Measurements from ENCODE around the gene PHC3.

The PHC3 gene

DNA sequence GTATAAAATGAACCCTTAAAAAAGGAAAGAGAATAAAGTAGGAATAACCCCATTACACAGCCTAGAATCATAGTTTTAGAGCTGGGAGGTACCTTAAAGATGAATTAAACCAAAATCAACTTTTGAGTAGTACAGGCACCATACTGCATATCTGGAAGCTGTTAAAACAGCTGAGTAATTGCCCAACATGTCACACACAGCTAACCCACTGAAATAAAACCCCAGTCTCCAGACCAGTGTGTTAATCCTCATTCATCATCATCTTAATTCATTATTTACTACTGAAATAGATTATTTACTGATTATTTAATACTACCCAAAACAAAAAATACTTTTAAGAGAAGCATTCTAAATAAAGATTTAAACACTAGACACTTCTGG, 90.9 kb downstream of the PHC3 start:
- no peak for DNase-seq
- no peak overlapping the region for H2AK5ac ChIP-seq (ENCODE audit: low read length, severe bottlenecking)
- H3K9me3 ChIP-seq (ENCODE audit: control insufficient read depth, low read length) = no peaks in the 10 kb centered on the region
- no peak overlapping the region for H3K27ac ChIP-seq (ENCODE audit: low read length, poor library complexity, severe bottlenecking)
- H3K4me1 ChIP-seq (ENCODE audit: control insufficient read depth, insufficient read depth, low read depth, low read length) = no peaks in the 10 kb centered on the region
- H3K9ac ChIP-seq (ENCODE audit: low read length) = no peak overlapping the region
- H2BK12ac ChIP-seq (ENCODE audit: low read length in 2 of 2) = no peak overlapping the region
- H3K4ac ChIP-seq (ENCODE audit: low read depth in 1 of 2, low read length in 2 of 2) = no peak overlapping the region
- H2BK5ac ChIP-seq (ENCODE audit: low read depth, low read length, poor library complexity, severe bottlenecking) = no peak overlapping the region
- H3K14ac ChIP-seq (ENCODE audit: low read length in 2 of 2) = no peak overlapping the region
- no peaks in the 10 kb centered on the region for H3K27me3 ChIP-seq (ENCODE audit: control insufficient read depth in 1 of 2, insufficient read depth in 1 of 2, low read length in 2 of 2)
- H3K36me3 ChIP-seq (ENCODE audit: control insufficient read depth in 1 of 2, insufficient read depth in 2 of 2, low read depth in 1 of 2, low read length in 2 of 2) = peaks cover 0 to 88% of the 10 kb centered on the region in 2 experiments
- no peak overlapping the region for H3K4me3 ChIP-seq (ENCODE audit: insufficient read depth in 1 of 2, low read depth in 1 of 2, low read length in 2 of 2)
- no peak overlapping the region for H3K4me2 ChIP-seq (ENCODE audit: low read length, poor library complexity, severe bottlenecking)
- H2AFZ ChIP-seq (ENCODE audit: low read depth, low read length) = no peak overlapping the region
- no peak overlapping the region for H2BK15ac ChIP-seq (ENCODE audit: low read depth, poor library complexity, severe bottlenecking)
- no peak overlapping the region for H3K23ac ChIP-seq (ENCODE audit: low read length in 2 of 2)
- peaks cover 3% of the 10 kb centered on the region for H3K79me1 ChIP-seq (replicated peaks; ENCODE audit: low read length, poor library complexity, severe bottlenecking)
- no peak overlapping the region for H4K8ac ChIP-seq (ENCODE audit: low read length)
- H2BK120ac ChIP-seq (ENCODE audit: low read depth, low read length) = no peak overlapping the region
- H3K18ac ChIP-seq (ENCODE audit: low read depth in 1 of 2, low read length in 2 of 2) = no peak overlapping the region
- no peak overlapping the region for H4K91ac ChIP-seq (ENCODE audit: low read length)

DNA sequence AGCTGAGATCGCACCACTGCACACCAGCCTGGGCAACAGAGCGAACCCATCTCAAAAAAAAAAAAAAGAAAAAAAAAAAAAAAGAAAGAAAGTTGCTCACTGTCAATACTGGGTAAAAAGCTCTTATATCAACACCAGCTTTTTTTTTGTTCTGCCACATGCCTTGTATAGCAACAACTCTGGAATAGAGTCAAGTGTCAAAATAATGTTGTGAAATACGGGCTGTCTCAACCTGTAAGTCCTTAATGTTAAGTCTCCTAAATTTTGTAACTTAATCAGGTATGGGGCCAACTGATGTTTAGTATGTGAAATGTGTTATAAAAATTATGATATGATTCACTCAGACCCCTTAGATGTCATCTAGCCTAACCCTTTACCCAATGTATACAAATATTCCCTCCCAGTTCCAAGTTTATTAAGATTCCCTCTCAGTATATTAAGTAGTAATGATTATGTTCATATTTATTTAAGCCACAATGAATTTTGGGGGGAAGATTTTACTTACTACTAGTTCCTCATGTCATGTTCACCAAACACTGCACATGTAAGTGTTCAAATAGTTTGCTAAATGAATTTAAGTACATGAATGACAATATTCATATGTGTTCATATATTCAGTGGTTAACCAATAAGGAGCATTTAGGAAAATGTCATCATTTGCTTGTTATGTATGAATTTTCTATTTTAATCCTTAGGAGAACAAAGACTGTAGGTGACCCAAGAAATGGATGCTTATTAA, 91.5 kb downstream of the PHC3 start:
- Histone ChIP-seq H3K9ac (ENCODE audit: low read length) (no peak overlapping the region), H3K4me2 (ENCODE audit: low read length, poor library complexity, severe bottlenecking) (no peak overlapping the region)

GRCh38 chr3:170085396-170085795, 96.1 kb downstream of the PHC3 start:
- Histone ChIP-seq H3K4me2 (ENCODE audit: low read length, poor library complexity, severe bottlenecking) (no peak overlapping the region), H3K36me3 (ENCODE audit: control insufficient read depth in 1 of 2, insufficient read depth in 2 of 2, low read depth in 1 of 2, low read length in 2 of 2) (peaks cover 4 to 88% of the 10 kb centered on the region in 2 experiments), H2BK15ac (ENCODE audit: low read depth, poor library complexity, severe bottlenecking) (no peak overlapping the region), H3K79me1 (replicated peaks; ENCODE audit: low read length, poor library complexity, severe bottlenecking) (peaks cover 4% of the 10 kb centered on the region), H3K9me3 (ENCODE audit: control insufficient read depth, low read length) (no peaks in the 10 kb centered on the region), H2BK12ac (ENCODE audit: low read length in 2 of 2) (no peak overlapping the region), H3K27me3 (ENCODE audit: control insufficient read depth in 1 of 2, insufficient read depth in 1 of 2, low read length in 2 of 2) (no peaks in the 10 kb centered on the region), H4K8ac (ENCODE audit: low read length) (no peak overlapping the region), H2AFZ (ENCODE audit: low read depth, low read length) (no peak overlapping the region), H3K4me1 (ENCODE audit: control insufficient read depth, insufficient read depth, low read depth, low read length) (peaks cover 3% of the 10 kb centered on the region), H3K18ac (ENCODE audit: low read depth in 1 of 2, low read length in 2 of 2) (no peak overlapping the region), H2AK5ac (ENCODE audit: low read length, severe bottlenecking) (no peak overlapping the region), H4K91ac (ENCODE audit: low read length) (no peak overlapping the region), H3K4me3 (ENCODE audit: insufficient read depth in 1 of 2, low read depth in 1 of 2, low read length in 2 of 2) (no peak overlapping the region), H3K4ac (ENCODE audit: low read depth in 1 of 2, low read length in 2 of 2) (no peak overlapping the region), H3K14ac (ENCODE audit: low read length in 2 of 2) (no peak overlapping the region), H2BK5ac (ENCODE audit: low read depth, low read length, poor library complexity, severe bottlenecking) (no peak overlapping the region), H3K23ac (ENCODE audit: low read length in 2 of 2) (no peak overlapping the region), H3K9ac (ENCODE audit: low read length) (no peak overlapping the region), H2BK120ac (ENCODE audit: low read depth, low read length) (no peak overlapping the region), H3K27ac (ENCODE audit: low read length, poor library complexity, severe bottlenecking) (no peak overlapping the region)
- 100% methylated on average over 4 of the region's 6 CpGs for WGBS
- DNase-seq = no peak

More for the DNA sequence above, 91.5 kb downstream of the PHC3 start:
- no peak overlapping the region for H3K27ac ChIP-seq (ENCODE audit: low read length, poor library complexity, severe bottlenecking)
- H3K9me3 ChIP-seq (ENCODE audit: control insufficient read depth, low read length) = no peaks in the 10 kb centered on the region
- no peak overlapping the region for H3K4me3 ChIP-seq (ENCODE audit: insufficient read depth in 1 of 2, low read depth in 1 of 2, low read length in 2 of 2)
- H3K18ac ChIP-seq (ENCODE audit: low read depth in 1 of 2, low read length in 2 of 2) = no peak overlapping the region
- peaks cover 0 to 88% of the 10 kb centered on the region in 2 experiments for H3K36me3 ChIP-seq (ENCODE audit: control insufficient read depth in 1 of 2, insufficient read depth in 2 of 2, low read depth in 1 of 2, low read length in 2 of 2)
- H2BK15ac ChIP-seq (ENCODE audit: low read depth, poor library complexity, severe bottlenecking) = no peak overlapping the region
- H3K4ac ChIP-seq (ENCODE audit: low read depth in 1 of 2, low read length in 2 of 2) = no peak overlapping the region
- H2BK5ac ChIP-seq (ENCODE audit: low read depth, low read length, poor library complexity, severe bottlenecking) = no peak overlapping the region
- 100% methylated on average over 2 of the region's 3 CpGs for WGBS
- H2AK5ac ChIP-seq (ENCODE audit: low read length, severe bottlenecking) = no peak overlapping the region
- DNase-seq = no peak
- H3K14ac ChIP-seq (ENCODE audit: low read length in 2 of 2) = no peak overlapping the region
- no peaks in the 10 kb centered on the region for H3K27me3 ChIP-seq (ENCODE audit: control insufficient read depth in 1 of 2, insufficient read depth in 1 of 2, low read length in 2 of 2)
- H2BK12ac ChIP-seq (ENCODE audit: low read length in 2 of 2) = no peak overlapping the region
- no peak overlapping the region for H4K91ac ChIP-seq (ENCODE audit: low read length)
- H4K8ac ChIP-seq (ENCODE audit: low read length) = no peak overlapping the region
- peaks cover 3% of the 10 kb centered on the region for H3K79me1 ChIP-seq (replicated peaks; ENCODE audit: low read length, poor library complexity, severe bottlenecking)
- H2AFZ ChIP-seq (ENCODE audit: low read depth, low read length) = no peak overlapping the region
- H3K23ac ChIP-seq (ENCODE audit: low read length in 2 of 2) = no peak overlapping the region
- no peaks in the 10 kb centered on the region for H3K4me1 ChIP-seq (ENCODE audit: control insufficient read depth, insufficient read depth, low read depth, low read length)
- H2BK120ac ChIP-seq (ENCODE audit: low read depth, low read length) = no peak overlapping the region

GRCh38 chr3:170083343-170083742, 98.2 kb downstream of the PHC3 start:
- H3K4ac ChIP-seq (ENCODE audit: low read depth in 1 of 2, low read length in 2 of 2) = no peak overlapping the region
- H3K9me3 ChIP-seq (ENCODE audit: control insufficient read depth, low read length) = no peaks in the 10 kb centered on the region
- WGBS = 100% methylated on average over 1 of the region's 1 CpG
- no peaks in the 10 kb centered on the region for H3K27me3 ChIP-seq (ENCODE audit: control insufficient read depth in 1 of 2, insufficient read depth in 1 of 2, low read length in 2 of 2)
- H3K4me1 ChIP-seq (ENCODE audit: control insufficient read depth, insufficient read depth, low read depth, low read length) = peaks cover 10% of the 10 kb centered on the region
- no peak overlapping the region for H3K4me3 ChIP-seq (ENCODE audit: insufficient read depth in 1 of 2, low read depth in 1 of 2, low read length in 2 of 2)
- H3K36me3 ChIP-seq (ENCODE audit: control insufficient read depth in 1 of 2, insufficient read depth in 2 of 2, low read depth in 1 of 2, low read length in 2 of 2) = peaks cover 4 to 81% of the 10 kb centered on the region in 2 experiments
- no peak overlapping the region for H2AFZ ChIP-seq (ENCODE audit: low read depth, low read length)
- no peak overlapping the region for H2BK5ac ChIP-seq (ENCODE audit: low read depth, low read length, poor library complexity, severe bottlenecking)
- H2BK15ac ChIP-seq (ENCODE audit: low read depth, poor library complexity, severe bottlenecking) = no peak overlapping the region
- no peak overlapping the region for H3K27ac ChIP-seq (ENCODE audit: low read length, poor library complexity, severe bottlenecking)
- no peak overlapping the region for H2BK12ac ChIP-seq (ENCODE audit: low read length in 2 of 2)
- no peak overlapping the region for H3K9ac ChIP-seq (ENCODE audit: low read length)
- no peak overlapping the region for H2BK120ac ChIP-seq (ENCODE audit: low read depth, low read length)
- H3K18ac ChIP-seq (ENCODE audit: low read depth in 1 of 2, low read length in 2 of 2) = no peak overlapping the region
- no peak overlapping the region for H4K8ac ChIP-seq (ENCODE audit: low read length)
- no peak overlapping the region for H3K4me2 ChIP-seq (ENCODE audit: low read length, poor library complexity, severe bottlenecking)
- no peak overlapping the region for H4K91ac ChIP-seq (ENCODE audit: low read length)
- H3K14ac ChIP-seq (ENCODE audit: low read length in 2 of 2) = no peak overlapping the region
- peaks cover 3% of the 10 kb centered on the region for H3K79me1 ChIP-seq (replicated peaks; ENCODE audit: low read length, poor library complexity, severe bottlenecking)
- no peak for DNase-seq
- H2AK5ac ChIP-seq (ENCODE audit: low read length, severe bottlenecking) = no peak overlapping the region
- H3K23ac ChIP-seq (ENCODE audit: low read length in 2 of 2) = no peak overlapping the region
